IMR-90 (cell line): ENCODE data around the gene FRYL. TPM values are rescaled to one million over a fixed set of nuclear protein-coding genes. Genes with fewer than 3 reads are reported as not detected.

Source experiments
- ATAC-seq: fragments of 200-7000 bp; cut with Tn5 transposase; 2 replicates; pipeline ENCODE4 v1.9.1; 2020; ENCODE audit warnings: low read depth, mild to moderate bottlenecking, moderate library complexity
- BruUV-seq: library from RNA; stranded (reverse); fragments of 400-500 nt; replicated peaks from 2 replicates; lab custom pipeline; 2021; lab: Mats Ljungman, UMichigan
- CTCF ChIA-PET: fragments of 300-600 bp; formaldehyde crosslinking; extraction: SDS; loops from one replicate; lab custom pipeline; 2021; ENCODE audit warnings: antibody characterized with exemption; lab: Yijun Ruan, JAX
- POLR2A ChIA-PET: fragments of 300-600 bp; sonication (Branson Sonifier 250); formaldehyde crosslinking; loops from one replicate; lab custom pipeline; 2022; ENCODE audit warnings: antibody characterized with exemption; ENCODE audit not compliant: unreplicated experiment; lab: Charles Lee
- DNase-seq: peaks from one replicate; pipeline ENCODE4 v3.0.0; 2013
- H2AFZ ChIP-seq: replicated peaks from 2 replicates; pipeline ENCODE3; 2013; ENCODE audit warnings: low read length, mild to moderate bottlenecking; ENCODE audit not compliant: poor library complexity
- H2AK5ac ChIP-seq: 2 replicates; pipeline ENCODE4 v1.6.1; 2013; ENCODE audit warnings: low read depth, low read length, inconsistent platforms
- H2AK9ac ChIP-seq: replicated peaks from 2 replicates; pipeline ENCODE3; 2013; ENCODE audit warnings: mild to moderate bottlenecking, low read depth, low read length, moderate library complexity; ENCODE audit not compliant: poor library complexity
- H2BK120ac ChIP-seq: 2 replicates; pipeline ENCODE4 v1.6.1; 2013; ENCODE audit warnings: low read depth, low read length, inconsistent platforms
- H2BK15ac ChIP-seq: 3 replicates; pipeline ENCODE4 v1.6.1; 2013; ENCODE audit warnings: low read depth, low read length, inconsistent platforms
- H2BK20ac ChIP-seq: 2 replicates; pipeline ENCODE4 v1.6.1; 2013; ENCODE audit warnings: low read depth, mild to moderate bottlenecking, inconsistent platforms, low read length, moderate library complexity
- H2BK5ac ChIP-seq: 2 replicates; pipeline ENCODE4 v1.6.1; 2013; ENCODE audit warnings: mild to moderate bottlenecking, low read depth, low read length, inconsistent platforms; ENCODE audit not compliant: poor library complexity, severe bottlenecking
- H3K14ac ChIP-seq: replicated peaks from 2 replicates; pipeline ENCODE4 v1.6.1; 2013; ENCODE audit warnings: low read depth, low read length, inconsistent platforms
- H3K18ac ChIP-seq: 2 replicates; pipeline ENCODE4 v1.6.1; 2013; ENCODE audit warnings: low read depth, low read length, control low read depth
- H3K23ac ChIP-seq: 2 replicates; pipeline ENCODE4 v1.6.1; 2013; ENCODE audit warnings: low read depth, low read length, inconsistent platforms
- H3K27ac ChIP-seq: 2 replicates; pipeline ENCODE4 v1.5.1; 2013; ENCODE audit warnings: mild to moderate bottlenecking, control low read depth, low read length; ENCODE audit not compliant: insufficient read depth
- H3K27me3 ChIP-seq: 2 replicates; pipeline ENCODE4 v1.6.1; 2013; ENCODE audit warnings: low read length; ENCODE audit not compliant: control insufficient read depth, insufficient read depth
- H3K36me3 ChIP-seq: 2 replicates; pipeline ENCODE4 v1.6.1; 2013; ENCODE audit warnings: low read length, mixed read lengths; ENCODE audit not compliant: control insufficient read depth, insufficient read depth
- H3K4ac ChIP-seq: 2 replicates; pipeline ENCODE4 v1.6.1; 2013; ENCODE audit warnings: low read depth, low read length, inconsistent platforms
- H3K4me1 ChIP-seq: 2 replicates; pipeline ENCODE4 v1.6.1; 2013; ENCODE audit warnings: low read length, mixed read lengths; ENCODE audit not compliant: control insufficient read depth, insufficient read depth
- H3K4me2 ChIP-seq: 2 replicates; pipeline ENCODE4 v1.6.1; 2013; ENCODE audit warnings: low read depth, mild to moderate bottlenecking, control low read depth, low read length, moderate library complexity
- H3K4me3 ChIP-seq: 2 replicates; pipeline ENCODE4 v1.5.1; 2013; ENCODE audit warnings: low read depth, mild to moderate bottlenecking, control low read depth, low read length, moderate library complexity; ENCODE audit not compliant: insufficient read depth
- H3K56ac ChIP-seq: 2 replicates; pipeline ENCODE4 v1.6.1; 2013; ENCODE audit warnings: low read length, inconsistent platforms; ENCODE audit not compliant: insufficient read depth; ENCODE audit errors: extremely low read depth
- H3K79me1 ChIP-seq, 2 experiments: 2 replicates each; pipeline ENCODE4 v1.6.1; 2013; ENCODE audit warnings: low read length in 2 of 2, inconsistent platforms in 1 of 2, low read depth in 1 of 2
- H3K9ac ChIP-seq: 2 replicates; pipeline ENCODE4 v1.6.1; 2013; ENCODE audit warnings: low read depth, low read length, control low read depth
- H3K9me1 ChIP-seq: 2 replicates; pipeline ENCODE4 v1.6.1; 2013; ENCODE audit warnings: low read length, inconsistent platforms; ENCODE audit not compliant: insufficient read depth
- H3K9me3 ChIP-seq: 2 replicates; pipeline ENCODE4 v1.6.1; 2013; ENCODE audit warnings: low read length; ENCODE audit not compliant: control insufficient read depth, insufficient read depth
- H4K20me1 ChIP-seq: 2 replicates; pipeline ENCODE4 v1.6.1; 2013; ENCODE audit warnings: low read length, inconsistent platforms; ENCODE audit not compliant: insufficient read depth
- H4K5ac ChIP-seq: 2 replicates; pipeline ENCODE4 v1.6.1; 2013; ENCODE audit warnings: mild to moderate bottlenecking, low read depth, low read length, control low read depth
- H4K8ac ChIP-seq, 2 experiments: 2 replicates each; pipeline ENCODE4 v1.6.1; 2013; ENCODE audit warnings: low read depth in 2 of 2, low read length in 2 of 2, control low read depth in 1 of 2, inconsistent platforms in 1 of 2
- H4K91ac ChIP-seq: 2 replicates; pipeline ENCODE4 v1.6.1; 2013; ENCODE audit warnings: low read depth, low read length, inconsistent platforms; ENCODE audit not compliant: insufficient read depth
- MAFK ChIP-seq: IDR thresholded peaks from 2 replicates; pipeline ENCODE4 v1.6.1; 2012; ENCODE audit warnings: low read depth, low read length, improper control_type of control experiment
- WGBS, 2 experiments: methylation state at CpG; one replicate each; pipeline versions ENCODE4 v1.1.5 to v1.1.7; 2013; ENCODE audit warnings: missing lambda C conversion rate in 2 of 2; ENCODE audit not compliant: insufficient read length in 1 of 2; ENCODE audit errors: extremely low coverage in 2 of 2; 5-methylcytosine and 5-hydroxymethylcytosine counted together
- dilution Hi-C: fragments of 300-500 bp; cut with HindIII; formaldehyde crosslinking; loops from one replicate; pipeline ENCODE4 v1.14.3; 2018; ENCODE audit warnings: low sequenced_read_pairs; ENCODE audit not compliant: unreplicated experiment
- in situ Hi-C: fragments of 300-500 bp; cut with MboI; formaldehyde crosslinking; loops from 3 replicates; pipeline ENCODE4 v1.14.3; 2019; ENCODE audit warnings: low sequenced_read_pairs, inconsistent platforms, mixed read lengths
- intact Hi-C: fragments of 100-400 bp; cut with micrococcal nuclease; formaldehyde crosslinking; loops from 2 replicates; pipeline ENCODE4 v1.10.0; 2022
- polyA plus RNA-seq, 3 experiments: library from polyadenylated mRNA; depleted of rRNA; stranded (reverse); fragments of >200 nt; gene quantifications; 2 replicates each; pipeline ENCODE4 v1.2.3, GENCODE V29; 2012; ENCODE audit warnings: low replicate concordance in 1 of 3
- total RNA-seq: library from RNA; depleted of rRNA; stranded (reverse); fragments of >200 nt; gene quantifications from 2 replicates; pipeline ENCODE4 v1.2.3, GENCODE V29; 2012
- TF ChIP-seq, protein P1 (sequence below): fragments of 150-350 bp; IDR thresholded peaks from 2 replicates; pipeline ENCODE4 v1.6.1; 2016; ENCODE audit warnings: low read depth, mild to moderate bottlenecking, low read length, moderate library complexity, borderline replicate concordance
- TF ChIP-seq, protein P2 (sequence below): conservative IDR thresholded peaks from 2 replicates; pipeline ENCODE4 v1.5.1; 2012; ENCODE audit warnings: mild to moderate bottlenecking, low read depth, low read length, improper control_type of control experiment

The FRYL gene
- total and polyA plus RNA-seq, 2 of the 4 experiments (the other 2 are of a cell fraction): 9.9 to 77.4 TPM

DNA sequence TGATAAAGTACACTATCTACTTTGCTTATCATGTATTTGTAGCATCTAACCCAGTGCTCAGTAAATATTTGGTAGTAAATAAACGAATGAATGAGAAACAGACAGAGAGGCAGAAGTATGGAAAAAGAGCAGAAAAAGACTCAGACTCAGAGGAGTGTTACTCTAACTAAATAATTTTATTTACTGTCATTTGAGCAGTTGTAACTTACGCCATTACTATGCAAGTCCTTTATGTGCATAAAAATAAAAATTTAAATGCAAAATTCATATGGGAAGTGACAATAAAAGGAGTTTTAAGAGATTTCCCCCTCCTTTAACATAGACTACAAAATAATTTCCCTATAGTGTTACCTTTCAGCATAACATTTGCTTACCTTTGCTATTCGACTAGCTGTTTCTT, 240.5 kb downstream of the FRYL start:
- Histone ChIP-seq H3K79me1 (0 out of 4 replicates have a peak, but pooled peaks cover 0 to 3% of the 10 kb centered on the region in 2 experiments), H4K8ac (no peak overlapping the region), H3K27ac (no peak overlapping the region), H2AK9ac (no peak overlapping the region), H3K9ac (no peak overlapping the region), H3K27me3 (no peaks in the 10 kb centered on the region), H3K23ac (no peak overlapping the region), H3K56ac (no peak overlapping the region), H4K5ac (no peak overlapping the region), H2BK120ac (no peak overlapping the region), H3K4me3 (no peak overlapping the region), H2BK20ac (no peak overlapping the region), H3K36me3 (peaks cover 22% of the 10 kb centered on the region), H3K9me3 (no peaks in the 10 kb centered on the region), H4K20me1 (no peaks in the 10 kb centered on the region), H3K9me1 (no peaks in the 10 kb centered on the region; the same call in 1 of the 2 replicates), H3K18ac (no peak overlapping the region), H2BK15ac (no peak overlapping the region), H3K14ac (no peak overlapping the region), H4K91ac (no peak overlapping the region), H3K4me1 (peaks cover 2% of the 10 kb centered on the region; the same call in 1 of the 2 replicates), H2AK5ac (no peak overlapping the region), H3K4me2 (no peak overlapping the region), H3K4ac (no peak overlapping the region), H2AFZ (no peak overlapping the region), H2BK5ac (no peak overlapping the region)
- POLR2A ChIA-PET: no interaction called here
- in situ Hi-C loops (no loop called here), intact Hi-C loops (no loop called here), dilution Hi-C loops (no loop called here)
- ATAC-seq: no peak
- DNase-seq: no peak
- CTCF ChIA-PET: no interaction called here
- TF ChIP-seq, protein P1, sequence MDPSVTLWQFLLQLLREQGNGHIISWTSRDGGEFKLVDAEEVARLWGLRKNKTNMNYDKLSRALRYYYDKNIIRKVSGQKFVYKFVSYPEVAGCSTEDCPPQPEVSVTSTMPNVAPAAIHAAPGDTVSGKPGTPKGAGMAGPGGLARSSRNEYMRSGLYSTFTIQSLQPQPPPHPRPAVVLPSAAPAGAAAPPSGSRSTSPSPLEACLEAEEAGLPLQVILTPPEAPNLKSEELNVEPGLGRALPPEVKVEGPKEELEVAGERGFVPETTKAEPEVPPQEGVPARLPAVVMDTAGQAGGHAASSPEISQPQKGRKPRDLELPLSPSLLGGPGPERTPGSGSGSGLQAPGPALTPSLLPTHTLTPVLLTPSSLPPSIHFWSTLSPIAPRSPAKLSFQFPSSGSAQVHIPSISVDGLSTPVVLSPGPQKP: no peak
- TF ChIP-seq, protein P2, sequence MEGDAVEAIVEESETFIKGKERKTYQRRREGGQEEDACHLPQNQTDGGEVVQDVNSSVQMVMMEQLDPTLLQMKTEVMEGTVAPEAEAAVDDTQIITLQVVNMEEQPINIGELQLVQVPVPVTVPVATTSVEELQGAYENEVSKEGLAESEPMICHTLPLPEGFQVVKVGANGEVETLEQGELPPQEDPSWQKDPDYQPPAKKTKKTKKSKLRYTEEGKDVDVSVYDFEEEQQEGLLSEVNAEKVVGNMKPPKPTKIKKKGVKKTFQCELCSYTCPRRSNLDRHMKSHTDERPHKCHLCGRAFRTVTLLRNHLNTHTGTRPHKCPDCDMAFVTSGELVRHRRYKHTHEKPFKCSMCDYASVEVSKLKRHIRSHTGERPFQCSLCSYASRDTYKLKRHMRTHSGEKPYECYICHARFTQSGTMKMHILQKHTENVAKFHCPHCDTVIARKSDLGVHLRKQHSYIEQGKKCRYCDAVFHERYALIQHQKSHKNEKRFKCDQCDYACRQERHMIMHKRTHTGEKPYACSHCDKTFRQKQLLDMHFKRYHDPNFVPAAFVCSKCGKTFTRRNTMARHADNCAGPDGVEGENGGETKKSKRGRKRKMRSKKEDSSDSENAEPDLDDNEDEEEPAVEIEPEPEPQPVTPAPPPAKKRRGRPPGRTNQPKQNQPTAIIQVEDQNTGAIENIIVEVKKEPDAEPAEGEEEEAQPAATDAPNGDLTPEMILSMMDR: no peak
- no peak for TF ChIP-seq MAFK
- no CpG with 5 or more reads among the region's 3 CpGs for WGBS, 2 experiments
- BruUV-seq: no TSS peak
